HEK293 (cell line): ENCODE measurements around the gene TRIM50.
"Not testable (repeated sequence)": the region's sequence is repeated elsewhere in the genome, so short reads cannot be mapped to it uniquely, and the experiment has no call there.

Source experiments
- ZNF140 ChIP-seq: fragments of 450-650 bp; formaldehyde crosslinking; IDR thresholded peaks from 2 replicates; pipeline ENCODE4 v1.5.1; 2016; ENCODE audit warnings: missing biosample characterization, missing genetic modification characterization
- ZNF2 ChIP-seq: fragments of 450-650 bp; formaldehyde crosslinking; IDR thresholded peaks from 2 replicates; pipeline ENCODE4 v1.5.1; 2016; ENCODE audit warnings: missing biosample characterization, missing genetic modification characterization
- ZNF391 ChIP-seq: fragments of 450-650 bp; formaldehyde crosslinking; IDR thresholded peaks from 2 replicates; pipeline ENCODE4 v1.5.1; 2016; ENCODE audit warnings: low read depth, missing biosample characterization, missing genetic modification characterization, borderline replicate concordance
- ZNF596 ChIP-seq: fragments of 450-650 bp; IDR thresholded peaks from 2 replicates; pipeline ENCODE4 v1.5.0; 2018; ENCODE audit warnings: missing biosample characterization, mild to moderate bottlenecking, missing genetic modification characterization, moderate library complexity
- TF ChIP-seq, protein P1 (sequence below): fragments of 450-650 bp; formaldehyde crosslinking; IDR thresholded peaks from 2 replicates; pipeline ENCODE4 v1.5.1; 2016; ENCODE audit warnings: missing biosample characterization, missing genetic modification characterization
- TF ChIP-seq, protein P2 (sequence below): sonication (generic); formaldehyde crosslinking; IDR thresholded peaks from 2 replicates; pipeline ENCODE4 v1.8.1; 2022; ENCODE audit warnings: mild to moderate bottlenecking, moderate library complexity, missing genetic modification reagents

- not testable (repeated sequence) for TF ChIP-seq ZNF596; ZNF391 (tag by site-specific recombination); ZNF2 (tag by site-specific recombination); ZNF140
- TF ChIP-seq, protein P1, sequence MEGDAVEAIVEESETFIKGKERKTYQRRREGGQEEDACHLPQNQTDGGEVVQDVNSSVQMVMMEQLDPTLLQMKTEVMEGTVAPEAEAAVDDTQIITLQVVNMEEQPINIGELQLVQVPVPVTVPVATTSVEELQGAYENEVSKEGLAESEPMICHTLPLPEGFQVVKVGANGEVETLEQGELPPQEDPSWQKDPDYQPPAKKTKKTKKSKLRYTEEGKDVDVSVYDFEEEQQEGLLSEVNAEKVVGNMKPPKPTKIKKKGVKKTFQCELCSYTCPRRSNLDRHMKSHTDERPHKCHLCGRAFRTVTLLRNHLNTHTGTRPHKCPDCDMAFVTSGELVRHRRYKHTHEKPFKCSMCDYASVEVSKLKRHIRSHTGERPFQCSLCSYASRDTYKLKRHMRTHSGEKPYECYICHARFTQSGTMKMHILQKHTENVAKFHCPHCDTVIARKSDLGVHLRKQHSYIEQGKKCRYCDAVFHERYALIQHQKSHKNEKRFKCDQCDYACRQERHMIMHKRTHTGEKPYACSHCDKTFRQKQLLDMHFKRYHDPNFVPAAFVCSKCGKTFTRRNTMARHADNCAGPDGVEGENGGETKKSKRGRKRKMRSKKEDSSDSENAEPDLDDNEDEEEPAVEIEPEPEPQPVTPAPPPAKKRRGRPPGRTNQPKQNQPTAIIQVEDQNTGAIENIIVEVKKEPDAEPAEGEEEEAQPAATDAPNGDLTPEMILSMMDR (tag by site-specific recombination) = not testable (repeated sequence)
- TF ChIP-seq, protein P2, sequence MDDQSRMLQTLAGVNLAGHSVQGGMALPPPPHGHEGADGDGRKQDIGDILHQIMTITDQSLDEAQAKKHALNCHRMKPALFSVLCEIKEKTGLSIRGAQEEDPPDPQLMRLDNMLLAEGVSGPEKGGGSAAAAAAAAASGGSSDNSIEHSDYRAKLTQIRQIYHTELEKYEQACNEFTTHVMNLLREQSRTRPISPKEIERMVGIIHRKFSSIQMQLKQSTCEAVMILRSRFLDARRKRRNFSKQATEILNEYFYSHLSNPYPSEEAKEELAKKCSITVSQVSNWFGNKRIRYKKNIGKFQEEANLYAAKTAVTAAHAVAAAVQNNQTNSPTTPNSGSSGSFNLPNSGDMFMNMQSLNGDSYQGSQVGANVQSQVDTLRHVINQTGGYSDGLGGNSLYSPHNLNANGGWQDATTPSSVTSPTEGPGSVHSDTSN = not testable (repeated sequence)
Observed at GRCh38 chr7:73266719-73267368, 61.0 kb downstream of the TRIM50 start.
